Keratinocyte (primary cell): ENCODE results near the gene BLTP3A. TPM values are rescaled to one million over a fixed set of nuclear protein-coding genes. Genes with fewer than 3 reads are reported as not detected.
"Not testable (repeated sequence)": the region's sequence is repeated elsewhere in the genome, so short reads cannot be mapped to it uniquely, and the experiment has no call there.

Experiments used
- DNase-seq: peaks from one replicate; pipeline ENCODE4 v3.0.0-alpha.2; 2011; ENCODE audit warnings: low read depth, missing footprints, low spot score
- FAIRE-seq: peaks from 2 replicates; lab custom pipeline; 2011; peaks lifted over from hg19 to GRCh38; lab: Jason Lieb, UNC
- H2AFZ ChIP-seq: 2 replicates; pipeline ENCODE4 v1.6.0; 2012; ENCODE audit warnings: low read length, control low read depth, inconsistent platforms; ENCODE audit not compliant: control insufficient read depth
- H3K27ac ChIP-seq: 2 replicates; pipeline ENCODE4 v1.5.1; 2011; ENCODE audit warnings: low read length; ENCODE audit not compliant: control insufficient read depth, insufficient read depth
- H3K27me3 ChIP-seq: 3 replicates; pipeline ENCODE4 v1.6.0; 2011; ENCODE audit warnings: low read length; ENCODE audit not compliant: control insufficient read depth, insufficient read depth; ENCODE audit errors: extremely low read depth
- H3K36me3 ChIP-seq, 2 experiments: 2 replicates in 1 of 2; 3 replicates in 1 of 2; pipeline ENCODE4 v1.5.1; 2011; ENCODE audit warnings: low read length in 2 of 2, mild to moderate bottlenecking in 1 of 2; ENCODE audit not compliant: control insufficient read depth in 2 of 2, insufficient read depth in 2 of 2; ENCODE audit errors: extremely low read depth in 1 of 2
- H3K4me1 ChIP-seq: 3 replicates; pipeline ENCODE4 v1.5.1; 2011; ENCODE audit warnings: low read length; ENCODE audit not compliant: control insufficient read depth, insufficient read depth; ENCODE audit errors: extremely low read depth
- H3K4me2 ChIP-seq: 3 replicates; pipeline ENCODE4 v1.6.0; 2011; ENCODE audit warnings: low read depth, low read length; ENCODE audit not compliant: control insufficient read depth, insufficient read depth; ENCODE audit errors: extremely low read depth
- H3K4me3 ChIP-seq, 3 experiments: fragments of 200-600 bp in 1 of 3; sonication (generic) in 1 of 3; 2 replicates in 2 of 3; 3 replicates in 1 of 3; pipeline ENCODE4 v1.5.1; 2011 to 2016; ENCODE audit warnings: low read length in 3 of 3, mild to moderate bottlenecking in 3 of 3, control low read depth in 2 of 3, inconsistent platforms in 1 of 3, low read depth in 1 of 3, mixed read lengths in 1 of 3, mixed run types in 1 of 3, moderate library complexity in 1 of 3; ENCODE audit not compliant: control insufficient read depth in 2 of 3, insufficient read depth in 2 of 3; ENCODE audit errors: extremely low read depth in 1 of 3
- H3K79me2 ChIP-seq: 2 replicates; pipeline ENCODE4 v1.6.0; 2012; ENCODE audit warnings: low read length; ENCODE audit not compliant: control insufficient read depth, insufficient read depth
- H3K9ac ChIP-seq: 3 replicates; pipeline ENCODE4 v1.6.0; 2011; ENCODE audit warnings: low read length; ENCODE audit not compliant: control insufficient read depth, insufficient read depth; ENCODE audit errors: extremely low read depth
- H3K9me1 ChIP-seq: 3 replicates; pipeline ENCODE4 v1.6.0; 2011; ENCODE audit warnings: low read length; ENCODE audit not compliant: control insufficient read depth, insufficient read depth; ENCODE audit errors: extremely low read depth
- H3K9me3 ChIP-seq: 2 replicates; pipeline ENCODE4 v1.5.1; 2012; ENCODE audit warnings: low read depth, low read length; ENCODE audit not compliant: control insufficient read depth
- H4K20me1 ChIP-seq: 3 replicates; pipeline ENCODE4 v1.6.0; 2011; ENCODE audit warnings: low read length; ENCODE audit not compliant: control insufficient read depth, insufficient read depth; ENCODE audit errors: extremely low read depth
- CTCF ChIP-seq, 3 experiments: IDR thresholded peaks in 1 of 3; conservative IDR thresholded peaks in 1 of 3; optimal IDR thresholded peaks in 1 of 3; 2 replicates in 2 of 3; 3 replicates in 1 of 3; pipeline versions ENCODE3 to v1.5.1; 2011; ENCODE audit warnings: low read length in 3 of 3, mild to moderate bottlenecking in 3 of 3, moderate library complexity in 2 of 3, control low read depth in 1 of 3, inconsistent platforms in 1 of 3; ENCODE audit not compliant: insufficient read depth in 2 of 3; ENCODE audit errors: extremely low read depth in 1 of 3
- EZH2 ChIP-seq: IDR thresholded peaks from one replicate; pipeline ENCODE4 v1.6.1; 2012; ENCODE audit warnings: inconsistent platforms, mild to moderate bottlenecking, low read length, moderate library complexity
- dilution Hi-C: fragments of 300-500 bp; cut with MboI; formaldehyde crosslinking; loops from one replicate; pipeline ENCODE4 v1.7.0; 2020; ENCODE audit warnings: low sequenced_read_pairs; ENCODE audit not compliant: extremely low pct_ligation_motif_present
- polyA plus RNA-seq, 5 experiments: library from polyadenylated mRNA; depleted of rRNA in 3 of 5; stranded (reverse) in 3 of 5; stranded (forward) in 1 of 5; unstranded in 1 of 5; fragments of >200 nt; gene quantifications; 1 replicate in 1 of 5; 2 replicates in 3 of 5; 3 replicates in 1 of 5; pipeline versions ENCODE4 v1.2.1 to v1.2.3, GENCODE V29; 2011 to 2012; ENCODE audit warnings: missing spikeins in 2 of 5, low read depth in 1 of 5, low replicate concordance in 1 of 5

The BLTP3A gene
- polyA plus RNA-seq, 1 donor (not counting 4 experiments of a cell fraction or from before 2014, with no cell fraction given), result 4.9 TPM

- no peak for DNase-seq
- Histone ChIP-seq H3K4me3 (no peak overlapping the region), H3K27me3 (no peaks in the 10 kb centered on the region), H3K4me1 (no peaks in the 10 kb centered on the region), H3K9ac (no peak overlapping the region), H3K9me3 (no peaks in the 10 kb centered on the region), H4K20me1 (no peaks in the 10 kb centered on the region), H3K27ac (no peak overlapping the region), H2AFZ (no peak overlapping the region), H3K4me2 (no peak overlapping the region), H3K9me1 (no peaks in the 10 kb centered on the region), H3K36me3 (no peaks in the 10 kb centered on the region), H3K79me2 (no peaks in the 10 kb centered on the region)
- dilution Hi-C loops, result no loop called here
- no peak for TF ChIP-seq EZH2
- no peak for TF ChIP-seq CTCF (optimal IDR thresholded peaks at IDR 0.05 in 1 of 3, IDR thresholded peaks at IDR 0.05 in 1 of 3, conservative IDR thresholded peaks at IDR 0.05 in 1 of 3; ENCODE audit: extremely low read depth in 1 of 3, insufficient read depth in 2 of 3, low read length in 3 of 3)
- FAIRE-seq, result no peak
Observed at GRCh38 chr6:34799547-34799946, 7.7 kb downstream of the BLTP3A start.

- FAIRE-seq (no peak), DNase-seq (no peak)
- no peak for TF ChIP-seq CTCF (optimal IDR thresholded peaks at IDR 0.05 in 1 of 3, IDR thresholded peaks at IDR 0.05 in 1 of 3, conservative IDR thresholded peaks at IDR 0.05 in 1 of 3; ENCODE audit: extremely low read depth in 1 of 3, insufficient read depth in 2 of 3, low read length in 3 of 3)
- TF ChIP-seq EZH2, result no peak
- no peak overlapping the region for H3K4me3 ChIP-seq
- dilution Hi-C loops, result no loop called here
- H3K36me3 ChIP-seq, result no peaks in the 10 kb centered on the region
- H4K20me1 ChIP-seq, result peaks cover 2% of the 10 kb centered on the region
- no peak overlapping the region for H3K27ac ChIP-seq
- no peak overlapping the region for H2AFZ ChIP-seq
- peaks cover 15% of the 10 kb centered on the region for H3K4me1 ChIP-seq
- no peaks in the 10 kb centered on the region for H3K9me3 ChIP-seq
- H3K4me2 ChIP-seq, result no peak overlapping the region
- H3K9ac ChIP-seq, result no peak overlapping the region
- no peaks in the 10 kb centered on the region for H3K27me3 ChIP-seq
- no peaks in the 10 kb centered on the region for H3K79me2 ChIP-seq
- no peaks in the 10 kb centered on the region for H3K9me1 ChIP-seq
Observed at GRCh38 chr6:34804543-34804942, 12.7 kb downstream of the BLTP3A start.

GRCh38 chr6:34805074-34805473 lies 13.2 kb downstream of the BLTP3A start:
- DNase-seq, H3K27me3 ChIP-seq, H4K20me1 ChIP-seq, H3K9ac ChIP-seq, H3K4me3 ChIP-seq, FAIRE-seq, H3K9me1 ChIP-seq, H3K4me2 ChIP-seq, H3K79me2 ChIP-seq, H3K27ac ChIP-seq, dilution Hi-C loops, H2AFZ ChIP-seq, H3K36me3 ChIP-seq, H3K9me3 ChIP-seq: not testable (repeated sequence)
- peaks cover 15% of the 10 kb centered on the region for H3K4me1 ChIP-seq
